HEK293 (cell line): ENCODE measurements around the gene SMCO4.

Experiments used
- CTCF ChIA-PET: fragments of 350-600 bp; formaldehyde crosslinking; extraction: SDS; loops from one replicate; lab custom pipeline; 2021; ENCODE audit warnings: antibody characterized with exemption; lab: Yijun Ruan, JAX
- POLR2A ChIA-PET: fragments of 300-600 bp; formaldehyde crosslinking; extraction: SDS; loops from one replicate; lab custom pipeline; 2020; ENCODE audit warnings: antibody characterized with exemption, inconsistent platforms; lab: Yijun Ruan, JAX
- H3K27ac ChIP-seq: fragments of 200-500 bp; sonication (Bioruptor generic); 2 replicates; pipeline ENCODE4 v1.5.1; 2014; ENCODE audit warnings: low read depth, low read length, control low read depth, inconsistent platforms; ENCODE audit errors: extremely low read depth
- H3K36me3 ChIP-seq, 2 experiments: fragments of 200-500 bp in 1 of 2; sonication (Bioruptor generic) in 1 of 2; 1 replicate in 1 of 2; 2 replicates in 1 of 2; pipeline ENCODE4 v1.5.1; 2014 to 2017; ENCODE audit warnings: inconsistent platforms in 2 of 2, low read length in 2 of 2; ENCODE audit not compliant: control insufficient read depth in 2 of 2, insufficient read depth in 1 of 2
- H3K4me1 ChIP-seq: fragments of 200-500 bp; sonication (Bioruptor generic); 2 replicates; pipeline ENCODE4 v1.5.1; 2014; ENCODE audit warnings: mild to moderate bottlenecking, low read length, inconsistent platforms; ENCODE audit not compliant: control insufficient read depth, insufficient read depth
- H3K4me3 ChIP-seq: 2 replicates; pipeline ENCODE4 v1.5.1; 2011; ENCODE audit warnings: low read depth, mild to moderate bottlenecking, control low read depth, low read length, moderate library complexity
- H3K9me3 ChIP-seq: fragments of 200-500 bp; sonication (Bioruptor generic); 2 replicates; pipeline ENCODE4 v1.5.1; 2014; ENCODE audit warnings: low read depth, low read length, inconsistent platforms; ENCODE audit not compliant: control insufficient read depth, insufficient read depth
- BCL11A ChIP-seq: fragments of 450-650 bp; formaldehyde crosslinking; IDR thresholded peaks from 2 replicates; pipeline ENCODE4 v1.5.1; 2016; ENCODE audit warnings: low read depth, missing biosample characterization, missing genetic modification characterization
- CTCF ChIP-seq: fragments of 450-650 bp; formaldehyde crosslinking; IDR thresholded peaks from 2 replicates; pipeline ENCODE4 v1.5.1; 2016; ENCODE audit warnings: missing biosample characterization, missing genetic modification characterization
- MZF1 ChIP-seq: fragments of 450-650 bp; formaldehyde crosslinking; IDR thresholded peaks from 2 replicates; pipeline ENCODE4 v1.5.1; 2017; ENCODE audit warnings: missing biosample characterization, missing genetic modification characterization, borderline replicate concordance
- SCRT2 ChIP-seq: fragments of 450-650 bp; formaldehyde crosslinking; IDR thresholded peaks from 2 replicates; pipeline ENCODE4 v1.5.1; 2016; ENCODE audit warnings: missing biosample characterization, missing genetic modification characterization
- YY1 ChIP-seq: fragments of 450-650 bp; formaldehyde crosslinking; IDR thresholded peaks from 2 replicates; pipeline ENCODE4 v1.5.1; 2018; ENCODE audit warnings: missing biosample characterization, missing genetic modification characterization
- ZFHX2 ChIP-seq: fragments of 450-650 bp; formaldehyde crosslinking; conservative IDR thresholded peaks from 2 replicates; pipeline ENCODE4 v1.5.1; 2016; ENCODE audit warnings: missing biosample characterization, missing genetic modification characterization
- ZNF280D ChIP-seq: fragments of 450-650 bp; formaldehyde crosslinking; IDR thresholded peaks from 2 replicates; pipeline ENCODE4 v1.5.1; 2016; ENCODE audit warnings: missing biosample characterization, missing genetic modification characterization
- ZNF366 ChIP-seq: fragments of 450-650 bp; formaldehyde crosslinking; conservative IDR thresholded peaks from 2 replicates; pipeline ENCODE4 v1.5.1; 2016; ENCODE audit warnings: missing biosample characterization, missing genetic modification characterization
- ZNF391 ChIP-seq: fragments of 450-650 bp; formaldehyde crosslinking; IDR thresholded peaks from 2 replicates; pipeline ENCODE4 v1.5.1; 2016; ENCODE audit warnings: low read depth, missing biosample characterization, missing genetic modification characterization, borderline replicate concordance
- ZNF473 ChIP-seq: fragments of 450-650 bp; formaldehyde crosslinking; IDR thresholded peaks from 2 replicates; pipeline ENCODE4 v1.5.1; 2017; ENCODE audit warnings: missing biosample characterization, missing genetic modification characterization
- ZNF501 ChIP-seq: fragments of 450-650 bp; formaldehyde crosslinking; IDR thresholded peaks from 2 replicates; pipeline ENCODE4 v1.5.1; 2016; ENCODE audit warnings: missing biosample characterization, missing genetic modification characterization
- ZNF521 ChIP-seq: fragments of 450-650 bp; formaldehyde crosslinking; IDR thresholded peaks from 2 replicates; pipeline ENCODE4 v1.5.1; 2017; ENCODE audit warnings: missing biosample characterization, mild to moderate bottlenecking, missing genetic modification characterization
- ZNF555 ChIP-seq: fragments of 450-650 bp; formaldehyde crosslinking; conservative IDR thresholded peaks from 2 replicates; pipeline ENCODE4 v1.5.1; 2017; ENCODE audit warnings: missing biosample characterization, mild to moderate bottlenecking, missing genetic modification characterization, inconsistent platforms
- ZNF561 ChIP-seq: fragments of 450-650 bp; IDR thresholded peaks from 2 replicates; pipeline ENCODE4 v1.5.1; 2018; ENCODE audit warnings: missing biosample characterization, missing genetic modification characterization, borderline replicate concordance
- ZNF610 ChIP-seq: fragments of 450-650 bp; formaldehyde crosslinking; IDR thresholded peaks from 2 replicates; pipeline ENCODE4 v1.5.1; 2016; ENCODE audit warnings: missing biosample characterization, missing genetic modification characterization, borderline replicate concordance
- ZNF624 ChIP-seq: fragments of 450-650 bp; formaldehyde crosslinking; IDR thresholded peaks from 2 replicates; pipeline ENCODE4 v1.5.1; 2017; ENCODE audit warnings: missing biosample characterization, missing genetic modification characterization
- ZNF677 ChIP-seq: fragments of 450-650 bp; IDR thresholded peaks from 2 replicates; pipeline ENCODE4 v1.5.0; 2018; ENCODE audit warnings: missing biosample characterization, mild to moderate bottlenecking, missing genetic modification characterization, moderate library complexity
- ZNF707 ChIP-seq: fragments of 450-650 bp; formaldehyde crosslinking; IDR thresholded peaks from 2 replicates; pipeline ENCODE4 v1.5.1; 2016; ENCODE audit warnings: missing biosample characterization, missing genetic modification characterization

SMCO4 gene

GRCh38 chr11:93541884-93542810, 1.0 kb downstream of the SMCO4 start (continued):
- TF ChIP-seq MZF1 (tag by site-specific recombination), result no peak

- TF ChIP-seq ZNF561 (tag by site-specific recombination), result no peak
- no peak for TF ChIP-seq SCRT2
- no peak for TF ChIP-seq MZF1 (tag by site-specific recombination)
- no peak for TF ChIP-seq ZNF677 (tag by site-specific recombination)
- no peak for TF ChIP-seq ZFHX2 (tag by site-specific recombination)
- no peak for TF ChIP-seq YY1 (tag by site-specific recombination)
- no peak for TF ChIP-seq ZNF521 (tag by site-specific recombination)
- TF ChIP-seq BCL11A (tag by site-specific recombination), result no peak
- TF ChIP-seq ZNF501 (tag by site-specific recombination), result no peak
- no peak for TF ChIP-seq ZNF707
- no peak for TF ChIP-seq ZNF280D (tag by site-specific recombination)
- no peak for TF ChIP-seq ZNF624 (tag by site-specific recombination)
- TF ChIP-seq ZNF610 (tag by site-specific recombination), result no peak
- TF ChIP-seq CTCF (tag by site-specific recombination), result no peak
- TF ChIP-seq ZNF555 (tag by site-specific recombination), result no peak
- TF ChIP-seq ZNF391 (tag by site-specific recombination), result no peak
- no peak for TF ChIP-seq ZNF473 (tag by site-specific recombination)
- no peak for TF ChIP-seq ZNF366
- ChIA-PET POLR2A (interaction anchor here (0.5 to 1.3 kb wide), 4 partner anchors 11 to 256 kb away, joined by 3 to 4 read pairs (median 3); no protein-coding TSS in a partner anchor), CTCF (interaction anchor here (0.6 to 2.8 kb wide), 7 partner anchors 26 to 578 kb away, joined by 3 to 21 read pairs (median 3); no protein-coding TSS in a partner anchor)
- Histone ChIP-seq H3K9me3 (no peaks in the 10 kb centered on the region), H3K4me1 (no peaks in the 10 kb centered on the region; the same call in none of the 2 replicates), H3K27ac (no peak overlapping the region), H3K4me3 (no peak overlapping the region), H3K36me3 (no peaks in the 10 kb centered on the region)
Observed at GRCh38 chr11:93540896-93541553, 2.2 kb downstream of the SMCO4 start.
